ENCODE measurements around the gene SORCS2.

DNA sequence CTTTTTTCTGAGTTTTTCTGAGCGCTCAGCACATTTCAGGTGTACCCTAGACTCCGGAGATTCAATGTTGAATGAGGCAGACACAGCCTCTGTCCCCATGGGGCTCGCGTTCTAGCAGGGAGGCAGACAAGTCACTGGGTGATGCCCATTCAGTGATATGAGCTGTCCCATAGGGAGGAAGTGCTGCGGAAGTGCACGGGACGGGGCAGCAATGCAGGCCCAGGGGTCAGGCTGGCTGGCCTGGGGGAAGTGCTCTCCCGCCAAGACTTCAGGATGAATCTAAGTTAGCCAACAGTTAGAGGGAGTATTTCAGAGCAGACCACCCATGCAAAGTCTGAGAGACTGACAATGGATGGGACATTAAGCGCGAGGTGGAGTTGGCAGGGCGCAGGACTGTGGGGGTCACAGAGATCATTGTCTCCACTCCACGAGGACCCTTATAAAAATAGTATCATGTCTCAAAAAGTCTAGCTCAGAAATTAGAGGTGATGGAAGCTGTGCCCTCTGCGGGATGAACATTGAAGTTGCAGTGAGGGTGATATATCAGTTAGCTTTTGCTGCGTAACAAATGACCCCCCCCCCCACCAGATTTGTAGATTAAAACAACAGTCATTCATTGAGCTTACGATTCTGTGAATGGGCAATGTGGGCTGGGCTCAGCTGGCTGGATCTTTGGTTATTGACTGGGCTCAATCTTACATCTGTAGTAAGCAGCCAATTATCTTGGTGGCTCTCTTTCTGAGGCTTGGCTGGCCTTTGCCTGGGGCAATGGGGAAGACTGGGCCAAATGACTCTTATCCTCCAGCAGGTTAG is 226.0 kb downstream of the SORCS2 start:
- TF ChIP-seq, protein P1, sequence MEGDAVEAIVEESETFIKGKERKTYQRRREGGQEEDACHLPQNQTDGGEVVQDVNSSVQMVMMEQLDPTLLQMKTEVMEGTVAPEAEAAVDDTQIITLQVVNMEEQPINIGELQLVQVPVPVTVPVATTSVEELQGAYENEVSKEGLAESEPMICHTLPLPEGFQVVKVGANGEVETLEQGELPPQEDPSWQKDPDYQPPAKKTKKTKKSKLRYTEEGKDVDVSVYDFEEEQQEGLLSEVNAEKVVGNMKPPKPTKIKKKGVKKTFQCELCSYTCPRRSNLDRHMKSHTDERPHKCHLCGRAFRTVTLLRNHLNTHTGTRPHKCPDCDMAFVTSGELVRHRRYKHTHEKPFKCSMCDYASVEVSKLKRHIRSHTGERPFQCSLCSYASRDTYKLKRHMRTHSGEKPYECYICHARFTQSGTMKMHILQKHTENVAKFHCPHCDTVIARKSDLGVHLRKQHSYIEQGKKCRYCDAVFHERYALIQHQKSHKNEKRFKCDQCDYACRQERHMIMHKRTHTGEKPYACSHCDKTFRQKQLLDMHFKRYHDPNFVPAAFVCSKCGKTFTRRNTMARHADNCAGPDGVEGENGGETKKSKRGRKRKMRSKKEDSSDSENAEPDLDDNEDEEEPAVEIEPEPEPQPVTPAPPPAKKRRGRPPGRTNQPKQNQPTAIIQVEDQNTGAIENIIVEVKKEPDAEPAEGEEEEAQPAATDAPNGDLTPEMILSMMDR (IDR thresholded peaks at IDR 0.05) = no peak
- no peak for TF ChIP-seq EZH2 (IDR thresholded peaks at IDR 0.05; ENCODE audit: borderline replicate concordance, insufficient read depth, low read depth, low read length, poor library complexity, severe bottlenecking)
